Naive B cell (primary cell): ENCODE results near the gene TBL3. TPM values are rescaled to one million over a fixed set of nuclear protein-coding genes. Genes with fewer than 3 reads are reported as not detected.
A peak's percentile ranks its signal among the peaks of the same experiment; 100 is the strongest.
"Not testable (repeated sequence)": the region's sequence is repeated elsewhere in the genome, so short reads cannot be mapped to it uniquely, and the experiment has no call there.

ENCODE experiments used
- ATAC-seq, 2 donors: fragments of 150-1000 bp; cut with Tn5 transposase; 2 replicates each; pipeline ENCODE4 v1.10.0; 2021; ENCODE audit warnings: low read depth in 2 of 2, mild to moderate bottlenecking in 2 of 2, moderate library complexity in 2 of 2
- DNase-seq: peaks from one replicate; pipeline ENCODE4 v3.0.0; 2022
- H3K27ac Mint-ChIP-seq, 6 donors: one replicate each; pipeline ENCODE4 v1.8.0; 2020 to 2022; ENCODE audit warnings: mild to moderate bottlenecking in 6 of 6, mixed read lengths in 6 of 6, moderate library complexity in 5 of 6, inconsistent platforms in 2 of 6
- H3K27me3 Mint-ChIP-seq, 3 donors: one replicate each; pipeline ENCODE4 v1.8.0; 2021 to 2022; ENCODE audit warnings: mixed read lengths in 3 of 3, mild to moderate bottlenecking in 1 of 3
- H3K36me3 Mint-ChIP-seq, 2 donors: one replicate each; pipeline ENCODE4 v1.8.0; 2020 to 2022; ENCODE audit warnings: mixed read lengths in 2 of 2, inconsistent platforms in 1 of 2, mild to moderate bottlenecking in 1 of 2
- H3K4me1 Mint-ChIP-seq, 3 donors: one replicate each; pipeline ENCODE4 v1.8.0; 2020 to 2022; ENCODE audit warnings: mixed read lengths in 3 of 3, inconsistent platforms in 1 of 3, mild to moderate bottlenecking in 1 of 3, moderate library complexity in 1 of 3
- H3K4me3 Mint-ChIP-seq, 8 donors: one replicate each; pipeline ENCODE4 v1.8.0; 2020 to 2022; ENCODE audit warnings: mild to moderate bottlenecking in 8 of 8, mixed read lengths in 8 of 8, moderate library complexity in 8 of 8, inconsistent platforms in 2 of 8
- H3K9me3 Mint-ChIP-seq, 7 donors: one replicate each; pipeline ENCODE4 v1.8.0; 2020 to 2022; ENCODE audit warnings: mixed read lengths in 7 of 7, mild to moderate bottlenecking in 5 of 7, inconsistent platforms in 2 of 7, moderate library complexity in 1 of 7
- polyA plus RNA-seq, 6 donors: library from polyadenylated mRNA; unstranded; fragments of 300-500 nt; fragmentation: Illumina TruSeq; gene quantifications; one replicate each; pipeline ENCODE4 v1.2.3, GENCODE V29; 2021; ENCODE audit warnings: low read depth in 6 of 6

TBL3 gene
- polyA plus RNA-seq, 6 donors from 2014 or later = 10.9 to 54.8 (median 35.4) TPM

- Mint-ChIP-seq H3K27me3 (no peaks in the 10 kb centered on the region), H3K36me3 (no peaks in the 10 kb centered on the region), H3K4me1 (peaks cover 6 to 16% (median 15%) of the 10 kb centered on the region in 3 donors), H3K27ac (peak overlapping the region in 1 of 6 donors; percentile 78), H3K9me3 (no peaks in the 10 kb centered on the region), H3K4me3 (no peak overlapping the region)
- no peak for ATAC-seq
- DNase-seq = no peak
Observed at GRCh38 chr16:1938910-1939309, 32.9 kb upstream of the TBL3 start.

- not testable (repeated sequence) for ATAC-seq, H3K27me3 Mint-ChIP-seq, DNase-seq, H3K9me3 Mint-ChIP-seq, H3K36me3 Mint-ChIP-seq, H3K27ac Mint-ChIP-seq
- H3K4me3 Mint-ChIP-seq = peak overlapping the region in 1 of 8 donors; percentile 35
- H3K4me1 Mint-ChIP-seq = peaks cover 10 to 18% (median 15%) of the 10 kb centered on the region in 3 donors
Observed at GRCh38 chr16:1939833-1940232, 32.0 kb upstream of the TBL3 start.

GRCh38 chr16:1940273-1941161, 31.3 kb upstream of the TBL3 start:
- ATAC-seq = no peak

GRCh38 chr16:1941162-1942046, 30.4 kb upstream of the TBL3 start:
- H3K36me3 Mint-ChIP-seq = no peaks in the 10 kb centered on the region
- no peaks in the 10 kb centered on the region for H3K9me3 Mint-ChIP-seq
- peaks cover 10 to 18% (median 15%) of the 10 kb centered on the region in 3 donors for H3K4me1 Mint-ChIP-seq
- no peak for DNase-seq
- no peaks in the 10 kb centered on the region for H3K27me3 Mint-ChIP-seq
- H3K4me3 Mint-ChIP-seq = peak overlapping the region; percentile 83 to 92 (median 90)
- ATAC-seq = no peak
- H3K27ac Mint-ChIP-seq = peak overlapping the region in 2 of 6 donors; percentile 30 to 34

More at GRCh38 chr16:1940273-1941161, 31.3 kb upstream of the TBL3 start:
- Mint-ChIP-seq H3K36me3 (no peaks in the 10 kb centered on the region), H3K4me1 (peaks cover 10 to 18% (median 15%) of the 10 kb centered on the region in 3 donors), H3K4me3 (peak overlapping the region in 3 of 8 donors; percentile 40 to 88 (median 59)), H3K27me3 (no peaks in the 10 kb centered on the region), H3K9me3 (no peaks in the 10 kb centered on the region), H3K27ac (no peak overlapping the region)
- no peak for DNase-seq

GRCh38 chr16:1942047-1942809, 29.6 kb upstream of the TBL3 start:
- Mint-ChIP-seq H3K36me3 (no peaks in the 10 kb centered on the region), H3K4me3 (peak overlapping the region; percentile 83 to 92 (median 90)), H3K27ac (peak overlapping the region in 3 of 6 donors; percentile 42 to 77 (median 49)), H3K27me3 (no peaks in the 10 kb centered on the region), H3K4me1 (peaks cover 10 to 18% (median 15%) of the 10 kb centered on the region in 3 donors), H3K9me3 (no peaks in the 10 kb centered on the region)
- ATAC-seq (no peak), DNase-seq (no peak)

GRCh38 chr16:1942810-1943726, 28.8 kb upstream of the TBL3 start, which contains the start of gene MSRB1:
TSS of gene MSRB1 (minus strand) at chr16:1943199. CDS start at chr16:1943156, 43 bp downstream.
- Mint-ChIP-seq H3K27ac (peak within 1 kb of the TSS; percentile 49 to 87 (median 72)), H3K36me3 (no peaks in the 10 kb centered on the region), H3K4me3 (peak within 1 kb of the TSS; percentile 83 to 92 (median 90)), H3K4me1 (peaks cover 10 to 18% (median 15%) of the 10 kb centered on the region in 3 donors), H3K9me3 (no peaks in the 10 kb centered on the region), H3K27me3 (no peaks in the 10 kb centered on the region)
- ATAC-seq (peak; percentile 97 to 98), DNase-seq (peak; percentile 99)

GRCh38 chr16:1944612-1945199, 27.1 kb upstream of the TBL3 start:
- DNase-seq (no peak), ATAC-seq (no peak)
- no peaks in the 10 kb centered on the region for H3K36me3 Mint-ChIP-seq
- no peaks in the 10 kb centered on the region for H3K9me3 Mint-ChIP-seq
- H3K4me1 Mint-ChIP-seq = peaks cover 10 to 18% (median 15%) of the 10 kb centered on the region in 3 donors
- H3K27ac Mint-ChIP-seq = peak overlapping the region in 3 of 6 donors; percentile 75 to 92 (median 78)
- H3K4me3 Mint-ChIP-seq = peak overlapping the region in 7 of 8 donors; percentile 25 to 91 (median 82)
- H3K27me3 Mint-ChIP-seq = no peaks in the 10 kb centered on the region

- no peak for DNase-seq
- Mint-ChIP-seq H3K27me3 (peaks cover 0 to 5% (median 0%) of the 10 kb centered on the region in 3 donors), H3K4me1 (peaks cover 10 to 18% (median 15%) of the 10 kb centered on the region in 3 donors), H3K9me3 (no peaks in the 10 kb centered on the region), H3K27ac (peak overlapping the region in 1 of 6 donors; percentile 35), H3K36me3 (no peaks in the 10 kb centered on the region), H3K4me3 (no peak overlapping the region)
- no peak for ATAC-seq
Observed at GRCh38 chr16:1945559-1946391, 26.1 kb upstream of the TBL3 start.

GRCh38 chr16:1946495-1947368, 25.1 kb upstream of the TBL3 start:
- DNase-seq (no peak), ATAC-seq (no peak)
- Mint-ChIP-seq H3K4me3 (no peak overlapping the region), H3K9me3 (no peaks in the 10 kb centered on the region), H3K27ac (peak overlapping the region in 1 of 6 donors; percentile 47), H3K4me1 (peaks cover 10 to 15% (median 10%) of the 10 kb centered on the region in 3 donors), H3K36me3 (no peaks in the 10 kb centered on the region), H3K27me3 (peaks cover 0 to 12% (median 0%) of the 10 kb centered on the region in 3 donors)

GRCh38 chr16:1947369-1947670, 24.5 kb upstream of the TBL3 start:
- no peak overlapping the region for H3K27ac Mint-ChIP-seq
- H3K9me3 Mint-ChIP-seq = no peaks in the 10 kb centered on the region
- no peak for ATAC-seq
- H3K4me3 Mint-ChIP-seq = no peak overlapping the region
- peaks cover 5 to 9% (median 7%) of the 10 kb centered on the region in 3 donors for H3K4me1 Mint-ChIP-seq
- peaks cover 0 to 12% (median 0%) of the 10 kb centered on the region in 3 donors for H3K27me3 Mint-ChIP-seq
- no peaks in the 10 kb centered on the region for H3K36me3 Mint-ChIP-seq
- no peak for DNase-seq
